Measurements from ENCODE around the gene SLMAP. TPM values are rescaled to one million over a fixed set of nuclear protein-coding genes. Genes with fewer than 3 reads are reported as not detected.

SLMAP gene
- total RNA-seq, 2 donors from 2014 or later, result 355 to 403 TPM

- DNase-seq (ENCODE audit: low spot score), result no peak
- intact Hi-C loops (cut with DNase I), result no loop called here
Measured at GRCh38 chr3:57746156-57747010, 9.7 kb upstream of the SLMAP start.

GRCh38 chr3:57749542-57749941 lies 6.6 kb upstream of the SLMAP start:
- DNase-seq (ENCODE audit: low spot score), result no peak
- intact Hi-C loops (cut with DNase I), result no loop called here

GRCh38 chr3:57752307-57752706 lies 3.8 kb upstream of the SLMAP start:
- intact Hi-C loops (cut with DNase I), result no loop called here
- DNase-seq (ENCODE audit: low spot score), result no peak

DNA sequence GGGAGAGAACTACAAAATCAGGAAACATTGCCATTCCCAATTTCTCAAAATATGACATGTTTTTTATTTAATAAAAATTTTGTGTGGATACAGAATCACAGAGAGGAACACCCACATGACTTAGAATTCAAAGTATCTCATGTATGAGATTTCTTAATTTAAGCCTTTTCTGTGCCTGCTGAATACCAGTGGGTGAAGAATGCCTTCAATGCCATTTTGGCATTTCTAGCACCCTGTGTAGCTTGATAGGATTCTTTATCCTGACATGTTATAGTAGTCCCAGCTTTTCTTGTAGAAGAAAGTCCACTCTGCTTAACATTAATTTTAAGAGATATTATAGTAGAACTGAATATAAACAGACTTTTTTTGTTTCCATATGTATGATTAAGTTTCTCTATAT lies 3.1 kb upstream of the SLMAP start:
- intact Hi-C loops (cut with DNase I), result no loop called here
- no peak for DNase-seq (ENCODE audit: low spot score)

GRCh38 chr3:57755368-57755675 lies 787 bp upstream of the SLMAP start:
- intact Hi-C loops (cut with DNase I), result no loop called here
- no peak for DNase-seq (ENCODE audit: low spot score)

GRCh38 chr3:57756528-57757401 lies 656 bp downstream of the SLMAP start:
- intact Hi-C loops (cut with DNase I), result no loop called here
- DNase-seq (ENCODE audit: low spot score), result peak; percentile 86

- DNase-seq (ENCODE audit: low spot score), result no peak
Measured at GRCh38 chr3:57757642-57758297, 1.7 kb downstream of the SLMAP start.

GRCh38 chr3:57758686-57759085 lies 2.6 kb downstream of the SLMAP start:
- intact Hi-C loops (cut with DNase I), result no loop called here
- no peak for DNase-seq (ENCODE audit: low spot score)

More at GRCh38 chr3:57757642-57758297, 1.7 kb downstream of the SLMAP start:
- intact Hi-C loops (cut with DNase I), result no loop called here

DNA sequence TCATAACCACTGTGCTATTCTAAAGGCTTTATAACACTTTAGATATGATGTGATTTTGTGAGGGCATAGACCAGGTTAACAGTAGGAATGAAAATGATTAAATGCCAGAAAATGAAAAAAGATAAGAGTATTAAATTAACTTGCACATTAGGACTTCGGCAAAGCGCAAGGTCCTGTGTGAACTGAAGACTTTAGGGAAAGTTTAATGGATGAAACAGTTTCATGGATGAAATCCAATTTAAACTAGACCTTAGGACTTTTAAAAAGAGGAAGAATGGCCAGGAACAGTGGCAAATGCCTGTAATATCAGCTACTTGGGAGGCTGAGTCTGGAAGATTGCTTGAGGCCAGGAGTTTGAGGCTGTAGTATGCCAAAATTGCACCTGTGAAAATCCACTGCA lies 8.7 kb downstream of the SLMAP start:
- no peak for DNase-seq (ENCODE audit: low spot score)
- intact Hi-C loops (cut with DNase I), result no loop called here

- intact Hi-C loops (cut with DNase I), result no loop called here
- no peak for DNase-seq (ENCODE audit: low spot score)
Measured at GRCh38 chr3:57768595-57768994, 12.5 kb downstream of the SLMAP start.

- intact Hi-C loops (cut with DNase I), result no loop called here
- no peak for DNase-seq (ENCODE audit: low spot score)
Measured at GRCh38 chr3:57770009-57770827, 14.1 kb downstream of the SLMAP start.

DNA sequence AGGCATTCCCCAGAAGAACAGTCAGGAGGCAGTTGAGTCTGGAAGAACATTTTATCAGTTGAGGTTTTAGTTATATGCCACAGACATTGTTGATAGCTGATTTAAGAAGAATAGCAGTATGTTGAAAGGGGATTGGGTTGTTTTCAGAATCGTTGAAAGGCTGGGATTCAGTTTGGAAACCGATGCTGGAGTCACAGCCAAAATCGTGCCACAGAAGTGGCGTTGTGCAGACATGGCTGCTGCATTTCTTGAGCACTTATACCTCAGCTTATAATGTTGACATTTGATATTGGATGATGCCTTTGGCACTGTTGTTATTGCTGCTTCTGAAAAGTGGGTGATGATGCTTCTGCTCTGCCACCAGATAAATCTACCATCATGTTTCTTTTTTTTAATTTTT lies 16.1 kb downstream of the SLMAP start:
- intact Hi-C loops (cut with DNase I), result no loop called here
- DNase-seq (ENCODE audit: low spot score), result no peak

DNA sequence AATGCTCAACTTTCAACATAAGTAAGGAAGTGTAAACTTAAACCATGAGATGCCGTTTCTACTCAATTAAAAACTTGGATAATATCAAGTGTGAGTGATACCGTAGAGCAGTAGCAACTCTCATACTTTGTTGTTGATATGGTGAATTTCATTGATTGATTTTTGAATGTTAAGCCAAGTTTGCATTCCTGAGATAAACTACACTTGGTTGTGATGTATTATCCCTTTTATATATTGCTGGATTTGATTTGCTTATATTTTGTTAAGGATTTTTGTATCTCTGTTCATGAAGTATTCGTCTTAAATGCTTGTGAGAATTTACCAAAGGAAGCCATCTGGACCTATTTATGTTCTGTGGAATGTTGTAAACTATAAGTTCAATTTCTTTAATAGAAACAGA lies 21.7 kb downstream of the SLMAP start:
- DNase-seq (ENCODE audit: low spot score), result no peak
- intact Hi-C loops (cut with DNase I), result no loop called here

DNA sequence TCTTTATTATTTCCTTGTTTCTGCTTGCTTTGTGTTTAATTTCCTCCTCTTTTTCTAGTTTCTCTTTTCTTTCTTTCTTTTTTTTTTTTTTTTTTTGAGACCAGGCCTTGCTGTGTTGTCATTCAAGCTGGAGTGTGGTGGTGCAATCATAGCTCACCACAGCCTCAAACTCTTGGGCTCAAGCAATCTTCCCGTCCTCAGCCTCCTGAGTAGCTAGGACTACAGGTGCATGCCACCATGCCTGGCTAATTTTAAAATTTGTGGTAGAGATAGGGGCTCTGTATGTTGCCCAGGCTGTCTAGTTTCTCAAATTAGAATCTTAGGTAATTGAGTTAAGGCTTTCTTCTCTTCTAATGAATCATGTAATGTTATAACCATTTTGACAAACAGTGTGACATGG lies 22.4 kb downstream of the SLMAP start:
- intact Hi-C loops (cut with DNase I), result no loop called here
- no peak for DNase-seq (ENCODE audit: low spot score)

DNA sequence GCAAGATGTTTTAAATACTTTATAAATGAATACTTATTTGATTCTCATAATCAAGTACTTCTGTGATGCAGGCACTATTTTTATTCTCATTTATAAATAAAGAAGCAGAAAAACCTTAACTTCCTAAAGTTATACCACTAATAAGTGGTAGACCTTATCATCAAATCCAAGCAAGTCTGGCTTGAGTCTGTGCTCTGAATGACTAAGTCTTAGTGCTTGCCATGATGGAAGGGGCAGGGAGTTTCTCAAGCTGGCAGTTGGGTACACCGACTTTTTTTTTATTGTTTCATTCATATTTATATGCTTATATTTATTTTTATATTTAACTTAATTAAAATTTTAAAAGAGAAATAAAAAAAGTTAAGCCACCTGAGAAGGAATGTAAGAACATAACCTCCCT lies 23.6 kb downstream of the SLMAP start:
- DNase-seq (ENCODE audit: low spot score), result no peak
- intact Hi-C loops (cut with DNase I), result no loop called here

DNA sequence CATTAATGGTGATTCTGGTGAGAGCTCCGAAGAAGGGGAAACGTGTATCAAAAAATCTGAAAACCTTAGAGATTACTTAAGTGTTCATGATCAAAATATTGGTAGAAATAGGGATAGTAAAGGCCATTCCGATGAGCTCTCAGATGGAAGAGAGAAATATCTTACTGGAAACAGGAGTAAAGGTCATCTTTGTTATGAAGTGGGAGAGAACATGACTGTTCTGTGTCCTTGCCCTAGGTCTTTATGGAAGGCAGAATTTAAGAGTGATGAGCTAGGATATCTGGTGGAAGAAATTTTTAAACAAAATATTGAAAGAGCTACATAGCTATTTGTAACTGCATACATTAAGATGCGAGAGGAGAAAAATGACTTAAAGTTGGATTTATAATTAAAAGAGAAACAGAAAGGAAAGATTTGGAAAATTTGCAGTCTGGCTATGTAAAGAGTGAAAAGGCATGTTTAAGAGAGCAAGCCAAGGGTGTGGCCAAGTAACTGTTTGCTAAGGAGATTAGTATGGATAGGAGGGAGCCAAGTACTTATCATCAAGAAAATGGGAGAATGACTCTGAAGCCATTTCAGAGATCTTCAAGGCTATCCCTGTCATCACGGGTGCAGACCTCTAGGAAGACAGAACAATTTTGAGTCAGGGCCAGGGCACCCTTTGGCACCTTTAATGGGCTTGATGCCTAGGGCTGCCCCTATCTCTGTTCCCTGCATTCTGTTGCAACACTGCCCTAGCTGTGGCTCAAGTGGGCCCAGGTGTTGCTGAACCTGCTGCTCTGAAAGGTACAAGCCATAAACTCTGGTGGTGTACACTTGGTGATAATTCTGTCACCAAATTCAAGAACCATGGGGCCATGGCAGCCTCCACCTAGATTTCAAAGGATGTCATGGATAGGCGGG lies 27.3 kb downstream of the SLMAP start:
- DNase-seq (ENCODE audit: low spot score), result no peak
- intact Hi-C loops (cut with DNase I), result no loop called here

DNA sequence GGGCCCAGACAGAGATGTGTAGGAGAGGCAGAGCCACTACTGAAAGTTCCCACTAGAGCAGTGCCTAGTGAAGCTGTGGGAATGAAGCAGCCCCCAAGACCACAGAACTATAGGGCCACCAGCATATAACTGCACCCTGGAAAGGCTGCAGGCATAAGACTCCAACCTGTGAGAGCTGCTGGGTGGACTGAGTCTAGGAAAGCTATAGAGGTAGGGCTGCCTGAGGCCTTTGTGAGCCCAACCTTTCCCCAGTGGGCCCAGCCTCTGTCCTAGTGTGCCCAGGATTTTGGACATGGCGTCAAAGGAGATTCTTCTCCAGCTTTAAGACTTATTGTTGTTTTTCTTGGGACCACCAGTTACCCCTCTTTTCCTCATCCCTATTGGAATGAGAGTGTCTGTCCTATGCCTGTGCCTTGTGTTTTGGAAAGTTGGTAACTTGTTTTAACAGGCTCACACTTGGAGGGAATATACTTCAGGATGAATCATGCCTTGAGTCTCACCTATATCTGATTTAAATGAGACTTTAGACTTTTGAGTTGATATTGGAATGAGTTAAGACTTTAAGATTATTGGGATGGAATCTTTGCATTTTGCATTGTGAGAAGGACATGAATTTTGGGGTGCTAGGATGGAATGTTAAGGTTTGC lies 28.1 kb downstream of the SLMAP start:
- no peak for DNase-seq (ENCODE audit: low spot score)
- intact Hi-C loops (cut with DNase I), result no loop called here

GRCh38 chr3:57785446-57785845 lies 29.3 kb downstream of the SLMAP start:
- intact Hi-C loops (cut with DNase I), result no loop called here
- no peak for DNase-seq (ENCODE audit: low spot score)
